Mammary epithelial cell (primary cell): Measurements from ENCODE around the gene XKR7.

ENCODE experiments used
- CTCF ChIP-seq, 2 donors: IDR thresholded peaks in 1 of 2; conservative IDR thresholded peaks in 1 of 2; 2 replicates each; pipeline ENCODE4 v1.5.1; 2011 to 2012; ENCODE audit warnings: inconsistent platforms in 2 of 2, low read length in 2 of 2, mild to moderate bottlenecking in 2 of 2, control low read depth in 1 of 2, low read depth in 1 of 2; ENCODE audit not compliant: insufficient read depth in 1 of 2; ENCODE audit errors: extremely low read depth in 1 of 2
- EZH2 ChIP-seq: IDR thresholded peaks from 2 replicates; pipeline ENCODE4 v1.6.1; 2012; ENCODE audit warnings: low read length, inconsistent platforms, borderline replicate concordance

- TF ChIP-seq CTCF (conservative IDR thresholded peaks at IDR 0.05 in 1 of 2, IDR thresholded peaks at IDR 0.05 in 1 of 2; ENCODE audit: extremely low read depth in 1 of 2, insufficient read depth in 1 of 2, low read depth in 1 of 2, low read length in 2 of 2) = no peak
- no peak for TF ChIP-seq EZH2
These were observed 4.1 kb upstream of the XKR7 start for GRCh38 chr20:31963889-31964288.
